Astrocyte (in vitro differentiated cells and primary cell): ENCODE results near the gene SFSWAP.

Experiments used
- EZH2 ChIP-seq: IDR thresholded peaks from 2 replicates; pipeline ENCODE4 v1.6.1; 2012; ENCODE audit warnings: mild to moderate bottlenecking, low read length, inconsistent platforms; ENCODE audit not compliant: insufficient read depth
- TF ChIP-seq, protein P1 (sequence below): IDR thresholded peaks from 2 replicates; pipeline ENCODE4 v1.5.1; 2011; ENCODE audit warnings: low read depth, mild to moderate bottlenecking, inconsistent platforms, low read length, moderate library complexity; ENCODE audit not compliant: insufficient read depth

DNA sequence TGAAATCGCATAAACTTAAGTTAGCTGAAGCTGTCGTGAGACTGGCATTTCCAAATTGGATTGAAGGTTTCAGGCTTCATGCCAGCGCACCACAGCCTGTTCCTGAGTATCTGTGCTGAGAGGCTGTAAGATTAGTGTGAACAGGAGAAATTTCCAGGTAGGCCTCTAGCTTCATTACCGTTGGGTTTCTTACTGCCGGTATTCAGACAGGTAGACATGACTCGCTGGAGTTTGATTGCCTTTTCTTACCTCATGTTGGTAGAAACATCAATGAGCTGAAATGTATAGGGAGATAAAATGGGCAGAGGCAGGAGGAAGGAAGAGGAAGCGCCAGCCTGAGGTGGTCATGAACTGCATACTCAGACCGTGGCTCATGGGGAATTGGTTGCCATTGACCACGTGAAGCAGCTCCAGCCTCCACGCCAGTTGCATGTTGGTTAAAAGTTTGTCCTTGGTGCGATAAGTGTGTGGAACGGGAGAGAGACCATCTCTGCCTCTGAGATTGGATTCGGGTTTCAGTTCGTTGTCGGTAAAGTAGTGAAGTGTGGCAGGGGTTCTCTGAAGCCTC is 75.0 kb downstream of the SFSWAP start:
- no peak for TF ChIP-seq EZH2
- TF ChIP-seq, protein P1, sequence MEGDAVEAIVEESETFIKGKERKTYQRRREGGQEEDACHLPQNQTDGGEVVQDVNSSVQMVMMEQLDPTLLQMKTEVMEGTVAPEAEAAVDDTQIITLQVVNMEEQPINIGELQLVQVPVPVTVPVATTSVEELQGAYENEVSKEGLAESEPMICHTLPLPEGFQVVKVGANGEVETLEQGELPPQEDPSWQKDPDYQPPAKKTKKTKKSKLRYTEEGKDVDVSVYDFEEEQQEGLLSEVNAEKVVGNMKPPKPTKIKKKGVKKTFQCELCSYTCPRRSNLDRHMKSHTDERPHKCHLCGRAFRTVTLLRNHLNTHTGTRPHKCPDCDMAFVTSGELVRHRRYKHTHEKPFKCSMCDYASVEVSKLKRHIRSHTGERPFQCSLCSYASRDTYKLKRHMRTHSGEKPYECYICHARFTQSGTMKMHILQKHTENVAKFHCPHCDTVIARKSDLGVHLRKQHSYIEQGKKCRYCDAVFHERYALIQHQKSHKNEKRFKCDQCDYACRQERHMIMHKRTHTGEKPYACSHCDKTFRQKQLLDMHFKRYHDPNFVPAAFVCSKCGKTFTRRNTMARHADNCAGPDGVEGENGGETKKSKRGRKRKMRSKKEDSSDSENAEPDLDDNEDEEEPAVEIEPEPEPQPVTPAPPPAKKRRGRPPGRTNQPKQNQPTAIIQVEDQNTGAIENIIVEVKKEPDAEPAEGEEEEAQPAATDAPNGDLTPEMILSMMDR, result no peak
